Measurements from ENCODE around the gene CHRM4. TPM values are rescaled to one million over a fixed set of nuclear protein-coding genes. Genes with fewer than 3 reads are reported as not detected.

The CHRM4 gene
- total and polyA plus RNA-seq, 12 donors = 0.14 to 0.81 (median 0.39) TPM; not detected in 6

DNA sequence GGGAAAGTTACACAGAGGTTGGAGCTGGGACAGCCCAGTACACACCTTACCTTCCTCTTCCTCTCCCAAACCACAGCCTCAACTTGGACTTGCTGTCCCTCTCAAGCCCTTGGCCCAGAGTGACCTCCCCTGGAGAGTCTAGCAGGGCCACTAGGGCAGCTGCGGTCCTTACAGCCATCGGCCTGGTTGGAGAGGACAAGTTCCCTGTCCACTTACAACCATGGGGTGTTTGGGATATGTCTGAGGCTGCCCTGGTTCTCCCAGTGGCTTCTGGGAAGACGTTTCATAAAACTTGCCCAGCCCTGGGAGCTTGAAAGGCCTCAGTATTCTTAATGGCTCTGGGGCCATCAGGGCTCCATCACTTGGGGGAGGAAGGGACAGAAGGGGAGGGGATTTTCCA lies 57.4 kb downstream of the CHRM4 start:
- Histone ChIP-seq H3K9me3 (replicated peaks in 1 of 3) (no peaks in the 10 kb centered on the region), H3K27me3 (peaks cover 23% of the 10 kb centered on the region), H3K4me3 (no peak overlapping the region), H3K4me1 (replicated peaks in 1 of 2) (peaks cover 0 to 21% of the 10 kb centered on the region in 2 donors), H3K27ac (no peak overlapping the region), H3K36me3 (replicated peaks in 1 of 2) (no peaks in the 10 kb centered on the region)
- TF ChIP-seq POLR2A (IDR thresholded peaks at IDR 0.05) = no peak
- TF ChIP-seq, protein P1, sequence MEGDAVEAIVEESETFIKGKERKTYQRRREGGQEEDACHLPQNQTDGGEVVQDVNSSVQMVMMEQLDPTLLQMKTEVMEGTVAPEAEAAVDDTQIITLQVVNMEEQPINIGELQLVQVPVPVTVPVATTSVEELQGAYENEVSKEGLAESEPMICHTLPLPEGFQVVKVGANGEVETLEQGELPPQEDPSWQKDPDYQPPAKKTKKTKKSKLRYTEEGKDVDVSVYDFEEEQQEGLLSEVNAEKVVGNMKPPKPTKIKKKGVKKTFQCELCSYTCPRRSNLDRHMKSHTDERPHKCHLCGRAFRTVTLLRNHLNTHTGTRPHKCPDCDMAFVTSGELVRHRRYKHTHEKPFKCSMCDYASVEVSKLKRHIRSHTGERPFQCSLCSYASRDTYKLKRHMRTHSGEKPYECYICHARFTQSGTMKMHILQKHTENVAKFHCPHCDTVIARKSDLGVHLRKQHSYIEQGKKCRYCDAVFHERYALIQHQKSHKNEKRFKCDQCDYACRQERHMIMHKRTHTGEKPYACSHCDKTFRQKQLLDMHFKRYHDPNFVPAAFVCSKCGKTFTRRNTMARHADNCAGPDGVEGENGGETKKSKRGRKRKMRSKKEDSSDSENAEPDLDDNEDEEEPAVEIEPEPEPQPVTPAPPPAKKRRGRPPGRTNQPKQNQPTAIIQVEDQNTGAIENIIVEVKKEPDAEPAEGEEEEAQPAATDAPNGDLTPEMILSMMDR (IDR thresholded peaks at IDR 0.05) = no peak
- 81 to 100% (median 91%) methylated on average over 2 to 3 of the region's 3 CpGs for WGBS, 4 donors
- intact Hi-C loops (cut with DNase I) = no loop called here
- no peak for DNase-seq

Small RNAs within 50 kb of the gene (microRNA-seq; reads per million reads assigned to microRNA genes)
- 0 to 0.76 (median 0) reads per million in 3 donors for gene MIR4688

Small RNAs within 50 kb of the gene (small RNA-seq; reads per million reads assigned to genes)
- 0 to 0.17 reads per million in 2 donors for gene MIR4688

Other genes with a start within 250 kb of the CHRM4 start
- gene CREB3L1, start 114.1 kb downstream of the CHRM4 start, total RNA-seq = 10 to 100 TPM in 7 of 9 donors, 1 to 10 TPM in 2; 5.4 to 31.7 (median 13.3) TPM
- gene CREB3L1, start 114.1 kb downstream of the CHRM4 start, polyA plus RNA-seq = 10 to 100 TPM; 28.5 to 31.5 (median 29.0) TPM
- 10 to 100 TPM; 25.3 to 63.4 (median 43.6) TPM for gene DGKZ, start 44.3 kb downstream of the CHRM4 start, total RNA-seq
- gene DGKZ, start 44.3 kb downstream of the CHRM4 start, polyA plus RNA-seq = 100 to 1,000 TPM in 1 of 3 donors, 10 to 100 TPM in 2; 12.4 to 160 (median 57.0) TPM
- 100 to 1,000 TPM in 7 of 9 donors, 10 to 100 TPM in 2; 73.4 to 635 (median 129) TPM for gene MDK, start 10.1 kb downstream of the CHRM4 start, total RNA-seq
- 100 to 1,000 TPM in 1 of 3 donors, 10 to 100 TPM in 2; 88.8 to 128 (median 94.0) TPM for gene MDK, start 10.1 kb downstream of the CHRM4 start, polyA plus RNA-seq
- gene AMBRA1, start 202.2 kb upstream of the CHRM4 start, total RNA-seq = 10 to 100 TPM; 40.4 to 73.3 (median 54.7) TPM
- gene AMBRA1, start 202.2 kb upstream of the CHRM4 start, polyA plus RNA-seq = 10 to 100 TPM; 16.2 to 22.8 (median 17.7) TPM
- gene HARBI1, start 225.5 kb upstream of the CHRM4 start, total RNA-seq = 1 to 10 TPM; 4.5 to 7.4 (median 6.0) TPM
- 1 to 10 TPM; 1.5 to 6.9 (median 3.0) TPM for gene HARBI1, start 225.5 kb upstream of the CHRM4 start, polyA plus RNA-seq
- gene ATG13, start 225.8 kb upstream of the CHRM4 start, total RNA-seq = 100 to 1,000 TPM in 5 of 9 donors, 10 to 100 TPM in 4; 39.8 to 177 (median 108) TPM
- 10 to 100 TPM; 31.0 to 62.9 (median 57.0) TPM for gene ATG13, start 225.8 kb upstream of the CHRM4 start, polyA plus RNA-seq